C4-2B (cell line): ENCODE results near the gene TRIM23.

ENCODE experiments used
- CTCF ChIP-seq: fragments of 450-650 bp; conservative IDR thresholded peaks from 2 replicates; pipeline ENCODE4 v1.5.1; 2017; ENCODE audit warnings: mild to moderate bottlenecking
- ZFX ChIP-seq: fragments of 450-650 bp; IDR thresholded peaks from 2 replicates; pipeline ENCODE4 v1.6.1; 2017

- TF ChIP-seq ZFX (no peak), CTCF (no peak)
These were observed 75.9 kb downstream of the TRIM23 start for GRCh38 chr5:65548281-65548680.
